ENCODE measurements around the gene ABCB6.
"Not testable (repeated sequence)": the region's sequence is repeated elsewhere in the genome, so short reads cannot be mapped to it uniquely, and the experiment has no call there.

Gene ABCB6

DNA sequence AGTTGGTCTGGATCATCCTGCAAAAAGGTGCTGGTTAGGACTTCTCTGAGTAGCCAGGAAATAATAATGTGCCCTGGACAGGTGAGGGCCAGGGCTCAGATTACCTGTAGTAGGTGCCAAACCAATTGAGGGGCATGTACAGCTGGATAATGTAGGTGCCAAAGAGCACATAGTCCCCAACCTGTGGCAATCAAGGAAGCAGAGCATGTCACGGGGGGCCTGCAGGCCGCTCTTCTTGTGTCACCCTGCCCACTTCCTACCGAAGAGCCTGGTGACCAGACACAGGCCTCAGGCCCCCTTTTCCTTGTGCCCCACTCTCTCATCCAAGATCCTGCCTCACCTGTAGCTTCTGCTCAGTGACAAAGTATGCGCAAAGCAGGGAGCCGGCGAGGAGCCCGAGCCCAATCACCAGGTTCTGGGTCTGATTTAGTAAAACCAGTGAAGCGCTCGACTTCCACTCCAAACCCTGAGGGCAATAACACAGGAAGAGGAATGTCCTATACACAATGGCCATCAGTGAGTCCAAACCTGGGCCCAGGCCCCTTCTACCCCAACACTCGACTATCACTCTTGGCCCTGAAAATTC is 5.2 kb downstream of the ABCB6 start:
- DNase-seq (ENCODE audit: low read depth): no peak

DNA sequence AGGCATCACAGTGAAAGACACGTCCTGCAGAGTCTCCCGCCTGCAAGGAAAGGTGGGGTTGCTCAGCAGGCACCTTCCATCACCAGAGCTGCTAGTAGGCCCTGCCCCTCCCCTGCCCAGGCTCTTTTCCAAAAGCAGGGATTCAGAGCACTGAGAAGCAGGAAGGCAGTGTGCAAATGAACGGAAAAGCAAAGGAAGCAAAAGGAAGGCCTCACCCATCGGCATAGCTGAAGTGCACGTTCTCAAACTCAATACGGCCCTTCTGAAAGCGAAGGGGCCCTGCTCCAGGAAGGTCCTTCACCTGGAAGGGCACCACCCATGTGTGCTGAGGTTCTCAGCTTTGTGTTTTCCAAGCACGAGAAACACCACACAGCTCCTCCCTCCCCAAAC is 5.7 kb downstream of the ABCB6 start:
- no peak for DNase-seq (ENCODE audit: low read depth)

- DNase-seq (ENCODE audit: low read depth): no peak
These were observed 7.8 kb downstream of the ABCB6 start for GRCh38 chr2:219210886-219211362.

DNA sequence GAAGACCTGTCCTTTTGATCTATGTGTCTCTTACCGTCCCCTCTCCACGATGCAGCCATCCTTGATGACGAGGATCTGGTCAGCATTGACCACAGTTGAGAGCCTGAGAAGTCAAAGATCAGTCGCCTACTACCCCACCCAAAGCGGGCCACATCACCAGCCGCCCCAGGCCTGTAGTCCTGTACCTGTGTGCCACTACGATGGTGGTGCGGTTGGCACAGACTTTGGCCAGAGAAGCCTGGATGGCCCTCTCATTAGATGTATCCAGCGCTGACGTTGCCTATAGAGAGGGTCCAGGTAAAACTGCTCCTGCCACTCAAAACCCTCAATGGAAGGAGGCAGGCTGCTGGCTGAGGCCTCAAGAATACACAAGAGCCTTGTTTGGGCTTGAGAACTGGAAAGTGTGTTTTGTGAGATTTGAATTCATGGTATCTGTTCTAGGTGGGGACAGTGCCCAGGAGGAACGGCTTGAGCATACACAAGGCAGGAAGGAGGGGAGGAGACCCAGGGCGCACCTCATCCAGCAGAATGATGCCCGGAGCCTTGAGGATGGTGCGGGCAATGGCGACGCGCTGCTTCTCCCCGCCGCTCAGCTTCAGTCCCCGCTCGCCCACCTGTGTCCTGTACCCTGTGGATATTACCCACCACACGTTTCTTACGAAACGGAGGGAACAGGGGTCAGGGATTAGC is 8.4 kb downstream of the ABCB6 start:
- no peak for DNase-seq (ENCODE audit: low read depth)

DNA sequence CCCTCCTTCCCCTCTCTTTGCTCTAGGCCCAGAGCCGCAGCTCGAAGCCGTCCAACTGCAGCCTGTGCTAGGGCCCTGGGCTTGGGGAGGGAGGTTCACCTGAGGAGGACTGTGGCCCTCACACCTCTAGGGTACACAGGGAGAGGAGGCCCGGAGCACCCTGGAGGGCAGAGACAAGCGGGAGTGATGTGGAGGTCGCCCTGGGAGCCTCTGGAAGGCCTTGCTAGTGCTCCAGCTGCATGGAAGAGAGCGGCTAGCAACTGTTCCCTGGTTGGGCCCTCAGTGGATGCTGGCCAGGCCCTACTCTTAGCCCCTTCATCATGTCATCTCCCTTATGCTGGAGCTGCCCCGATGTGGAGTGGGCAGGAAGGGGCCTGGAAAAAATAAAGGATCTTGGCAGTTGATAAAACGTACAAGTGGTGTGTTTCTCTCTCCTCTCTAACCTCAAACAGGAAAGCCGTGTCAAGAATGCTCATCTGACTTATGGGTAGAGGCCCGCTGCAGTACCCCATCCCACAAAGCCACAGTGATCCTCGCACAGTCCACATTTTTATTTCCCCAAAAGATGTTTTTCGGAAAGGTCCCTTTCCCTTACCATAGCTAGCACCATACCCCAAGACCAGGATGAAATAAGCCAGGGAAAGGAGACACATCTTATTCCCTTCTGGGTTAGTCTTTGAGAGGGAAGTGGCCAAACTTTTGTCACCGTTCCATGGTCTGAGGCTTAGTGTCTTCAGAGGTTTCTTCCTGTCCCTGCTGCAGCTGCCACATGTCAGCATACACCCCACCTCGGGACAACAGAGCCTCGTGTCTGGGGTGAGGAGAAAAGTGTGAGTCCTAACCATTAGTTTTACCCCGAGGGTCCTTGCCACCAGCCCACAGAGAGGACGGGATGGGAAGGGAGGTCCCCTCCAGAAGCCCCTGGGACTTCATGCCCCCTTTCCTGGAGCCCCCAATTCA is 9.2 kb downstream of the ABCB6 start:
- no peak for DNase-seq (ENCODE audit: low read depth)

- no peak for DNase-seq (ENCODE audit: low read depth)
These were observed 10.6 kb downstream of the ABCB6 start for GRCh38 chr2:219207884-219208740.

DNA sequence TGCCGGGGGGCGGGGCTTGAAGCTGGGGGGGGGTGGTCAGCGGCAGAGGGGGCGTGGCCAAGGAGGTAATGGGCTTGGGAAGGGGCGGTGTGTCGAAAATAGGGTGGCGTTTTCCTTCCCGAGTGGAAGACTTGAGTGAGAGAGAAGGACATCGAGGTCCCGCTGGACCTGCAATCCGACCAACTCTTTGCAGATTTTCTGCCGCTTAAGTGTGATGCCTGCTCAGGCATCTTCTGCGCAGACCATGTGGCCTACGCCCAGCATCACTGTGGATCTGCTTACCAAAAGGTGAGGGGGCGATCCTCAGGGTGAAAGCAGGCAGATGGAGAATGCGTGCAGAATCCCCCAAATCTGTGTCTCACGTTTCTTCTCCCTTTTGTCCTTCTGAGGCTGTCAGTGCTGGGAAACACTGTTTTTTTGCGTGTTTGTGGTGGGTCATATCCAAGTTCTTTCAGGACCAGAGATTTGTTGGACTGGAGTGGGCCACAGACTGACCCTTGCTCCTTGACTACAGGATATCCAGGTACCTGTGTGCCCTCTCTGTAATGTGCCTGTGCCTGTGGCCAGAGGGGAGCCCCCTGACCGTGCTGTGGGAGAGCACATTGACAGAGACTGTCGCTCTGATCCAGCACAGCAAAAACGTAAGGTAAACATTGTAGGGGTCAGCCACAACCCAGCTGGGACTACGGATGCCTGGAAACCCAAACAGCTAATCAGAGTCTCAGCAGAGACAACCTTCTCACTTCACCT is 11.4 kb downstream of the ABCB6 start:
- no peak for DNase-seq (ENCODE audit: low read depth)

- peak; percentile 87 for DNase-seq (ENCODE audit: low read depth)
These were observed 12.2 kb downstream of the ABCB6 start, which contains the start of gene ZFAND2B for GRCh38 chr2:219206328-219207133. Gene ZFAND2B, plus strand, starts transcription at chr2:219206782. Its CDS starts 206 bp downstream, at chr2:219206988.

DNA sequence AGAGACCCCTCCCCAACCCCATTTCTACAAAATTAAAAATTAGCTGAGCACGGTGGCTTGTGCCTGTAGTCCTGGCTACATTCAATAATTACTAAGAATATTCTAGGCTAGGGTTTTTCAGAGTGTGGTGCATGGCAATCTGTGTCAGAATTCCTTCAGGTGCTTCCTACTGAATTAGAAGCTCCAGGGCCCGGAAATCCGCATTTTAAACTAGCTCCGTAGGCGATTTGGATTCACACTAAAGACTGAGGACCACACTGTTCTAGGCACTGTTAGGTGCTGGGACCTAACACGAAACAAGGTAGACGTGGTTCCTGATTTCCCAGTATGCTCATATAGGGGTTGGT is 12.8 kb downstream of the ABCB6 start:
- no peak for DNase-seq (ENCODE audit: low read depth)

DNA sequence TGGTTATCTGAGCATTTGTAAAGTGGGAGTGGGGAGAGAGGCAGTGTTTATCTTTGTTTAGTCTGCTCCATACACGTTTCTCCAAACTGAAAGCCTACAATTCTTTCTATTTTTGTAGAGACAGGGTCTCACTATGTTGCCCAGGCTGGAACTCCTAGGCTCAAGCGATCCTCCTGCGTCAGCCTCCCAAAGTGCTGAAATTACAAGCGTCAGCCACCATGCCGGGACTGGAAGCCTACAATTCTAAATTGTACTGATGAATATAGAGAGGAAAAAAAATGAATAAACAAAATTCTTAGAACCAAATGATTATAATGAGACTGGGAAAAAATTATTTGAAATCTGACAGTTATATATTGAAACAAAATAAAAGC is 13.6 kb downstream of the ABCB6 start:
- DNase-seq (ENCODE audit: low read depth): no peak

DNA sequence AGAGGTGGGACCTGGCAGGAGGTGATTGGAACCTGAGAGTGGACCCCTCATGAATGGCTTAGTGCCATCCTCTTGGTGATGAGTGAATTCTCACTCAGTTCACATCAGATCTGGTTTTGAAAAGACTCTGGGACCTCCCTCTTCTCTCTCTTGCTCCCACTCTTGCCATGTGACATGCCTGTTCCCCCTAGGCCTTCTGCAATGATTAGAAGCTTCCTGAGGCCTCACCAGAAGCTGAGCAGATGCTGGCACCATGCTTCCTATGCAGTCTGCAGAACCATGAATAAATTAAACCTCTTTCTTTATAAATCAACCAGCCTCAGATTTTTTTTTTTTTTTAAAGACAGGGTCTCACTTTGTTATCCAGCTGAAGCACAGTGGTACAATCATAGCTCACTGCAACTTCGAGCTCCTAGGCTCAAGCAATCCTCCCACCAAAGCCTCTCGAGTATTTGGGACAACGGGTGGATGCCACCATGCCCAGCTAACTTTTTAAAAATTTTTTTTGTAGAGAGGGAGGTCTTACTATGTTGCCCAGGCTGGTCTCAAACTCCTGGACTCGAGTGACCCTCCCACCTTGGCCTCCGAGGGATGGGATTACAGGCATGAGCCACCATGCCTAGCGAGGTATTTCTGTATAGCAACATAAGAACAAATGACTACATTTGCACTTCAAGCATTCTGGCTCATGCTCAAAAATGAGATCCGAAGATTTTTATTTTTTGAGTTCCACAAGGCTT is 14.2 kb downstream of the ABCB6 start:
- no peak for DNase-seq (ENCODE audit: low read depth)

GRCh38 chr2:219201331-219201730 is 17.4 kb downstream of the ABCB6 start:
- DNase-seq (ENCODE audit: low read depth): not testable (repeated sequence)

GRCh38 chr2:219200502-219201326 is 18.0 kb downstream of the ABCB6 start:
- not testable (repeated sequence) for DNase-seq (ENCODE audit: low read depth)

DNA sequence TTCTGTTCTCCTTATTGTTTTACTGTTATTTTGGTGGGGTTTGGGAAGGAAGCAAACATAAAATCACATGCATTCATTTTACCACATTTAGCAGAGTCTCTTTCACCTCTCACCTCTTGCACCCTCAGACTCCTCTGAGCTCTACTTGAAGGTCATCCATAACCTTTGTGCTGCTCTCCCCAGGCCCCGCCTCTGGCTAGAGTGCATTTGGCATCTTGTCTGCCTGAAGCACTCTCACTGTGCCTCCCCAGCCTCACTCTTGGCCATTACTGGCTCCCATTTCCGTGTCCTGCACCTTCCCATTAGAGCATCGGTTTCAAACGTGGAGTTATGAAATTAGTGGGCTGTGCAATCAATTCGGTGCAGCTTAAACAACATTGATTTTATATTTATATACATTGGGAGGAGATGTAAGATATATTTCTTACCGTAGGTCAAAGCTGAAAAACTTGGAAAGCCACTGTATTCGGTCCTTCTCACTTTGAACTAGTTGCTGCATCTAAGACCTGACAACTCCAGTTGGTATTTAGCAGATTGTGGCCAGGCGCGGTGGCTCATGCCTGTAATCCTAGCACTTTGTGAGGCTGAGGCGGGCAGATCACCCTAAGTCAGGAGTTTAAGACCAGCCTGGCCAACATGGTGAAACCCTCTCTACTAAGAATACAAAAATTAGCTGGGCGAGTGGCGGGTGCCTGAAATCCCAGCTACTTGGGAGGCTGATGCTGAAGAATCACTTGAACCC is 19.1 kb downstream of the ABCB6 start:
- no peak for DNase-seq (ENCODE audit: low read depth)

GRCh38 chr2:219198974-219199373 is 19.8 kb downstream of the ABCB6 start:
- no peak for DNase-seq (ENCODE audit: low read depth)

DNA sequence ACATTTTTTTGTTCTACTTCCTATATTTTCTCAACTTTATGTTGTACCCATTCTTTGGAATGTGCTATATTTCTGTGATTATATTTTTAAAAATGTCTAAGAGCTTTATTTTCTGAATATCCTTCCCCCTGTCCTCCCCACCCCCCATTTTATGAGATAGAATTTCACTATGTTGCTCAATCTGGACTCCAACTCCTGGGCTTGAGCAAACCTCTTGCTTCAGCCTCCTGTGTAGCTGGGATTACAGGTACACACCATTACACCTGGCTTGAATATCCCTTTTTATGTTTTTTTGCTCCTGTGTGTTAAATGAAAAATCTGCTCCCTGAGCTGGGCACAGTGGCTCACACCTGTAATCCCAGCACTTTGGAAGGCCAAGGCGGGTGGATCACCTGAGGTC is 21.4 kb downstream of the ABCB6 start:
- DNase-seq (ENCODE audit: low read depth): no peak

DNA sequence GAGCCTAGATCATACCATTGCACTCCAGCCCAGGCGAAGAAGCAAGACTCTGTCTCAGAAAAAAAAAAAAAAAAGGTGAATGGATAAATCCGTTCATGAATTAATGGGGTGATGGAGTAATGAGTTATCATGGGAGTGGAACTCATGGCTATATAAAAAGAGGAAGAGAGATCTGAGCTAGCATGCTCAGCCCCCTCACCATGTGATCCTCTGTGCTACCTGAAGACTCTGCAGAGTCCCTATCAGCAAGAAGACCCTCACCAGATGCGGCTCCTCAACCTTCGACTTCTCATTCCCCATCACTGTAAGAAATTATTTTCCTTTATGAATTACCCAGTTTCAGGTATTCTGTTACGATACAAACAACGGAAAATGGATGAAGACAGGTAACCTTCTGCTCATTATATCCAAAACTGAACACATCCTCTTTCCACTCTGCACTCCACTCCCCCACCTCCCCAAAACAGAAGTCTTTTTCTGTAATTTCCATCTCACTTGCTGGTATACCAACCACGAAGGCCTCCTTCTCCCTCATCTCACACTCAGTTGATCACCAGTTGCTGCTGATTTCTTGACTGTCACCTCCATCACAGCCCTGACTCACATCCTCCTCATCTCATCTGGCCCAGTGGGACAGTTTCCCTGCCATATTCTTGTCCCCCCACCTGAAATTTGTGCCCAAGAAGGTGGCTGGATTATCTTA is 31.9 kb downstream of the ABCB6 start:
- DNase-seq (ENCODE audit: low read depth): no peak

Measured in stimulated activated CD8-positive, alpha-beta memory T cell treated with anti-CD3 and anti-CD28 coated beads, Interleukin-7, amount 100 ng/mL, for 24 hours (primary cell).